SH-SY5Y (cell line): ENCODE data around the gene SURF6.

Source experiments
- GATA2 ChIP-seq: IDR thresholded peaks from 2 replicates; pipeline ENCODE4 v1.6.1; 2011; ENCODE audit warnings: mild to moderate bottlenecking, low read depth, low read length
- GATA3 ChIP-seq: IDR thresholded peaks from 2 replicates; pipeline ENCODE4 v1.6.1; 2011; ENCODE audit warnings: low read depth, mild to moderate bottlenecking, low read length, moderate library complexity

DNA sequence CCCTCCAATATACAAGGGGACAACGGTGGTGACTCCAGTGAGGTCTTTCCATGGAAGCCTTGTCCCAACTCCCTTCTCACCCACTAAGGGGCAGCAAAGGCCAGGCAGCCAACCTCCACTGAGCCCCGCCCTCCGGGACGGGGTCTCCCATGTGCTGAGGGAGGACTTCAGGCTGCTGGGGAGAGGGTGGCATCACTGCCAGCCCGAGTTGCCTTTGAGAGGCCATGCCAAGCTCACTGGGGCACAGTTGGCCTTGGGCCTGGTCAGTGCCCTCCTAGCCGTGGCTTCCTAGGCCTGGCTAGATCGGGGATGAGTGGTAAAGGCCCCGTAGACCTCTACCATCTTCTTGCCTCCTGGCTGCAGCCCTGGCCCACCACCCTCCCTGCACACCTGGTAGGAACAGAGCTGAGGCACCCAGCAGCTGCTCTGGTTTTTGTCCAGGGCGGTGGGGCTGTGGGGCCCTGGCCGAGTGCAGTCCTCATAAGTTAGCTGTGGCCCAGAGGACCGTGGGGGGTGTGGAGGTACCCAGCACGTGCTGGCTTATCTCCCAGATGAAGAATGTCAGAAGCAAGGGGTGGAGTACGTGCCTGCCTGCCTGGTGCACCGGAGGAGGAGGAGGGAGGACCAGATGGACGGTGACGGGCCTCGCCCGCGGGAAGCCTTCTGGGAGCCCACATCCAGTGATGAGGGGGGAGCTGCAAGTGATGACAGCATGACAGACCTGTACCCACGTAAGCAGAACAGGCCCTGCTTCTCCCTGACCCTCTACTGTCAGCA lies 23.6 kb upstream of the SURF6 start:
- no peak for TF ChIP-seq GATA2
- no peak for TF ChIP-seq GATA3
